AG08395 (cell line): Measurements from ENCODE around the gene GFRA1.
"Not testable (repeated sequence)": the region's sequence is repeated elsewhere in the genome, so short reads cannot be mapped to it uniquely, and the experiment has no call there.

Experiments used
- DNase-seq: peaks from one replicate; pipeline ENCODE4 v3.0.0; 2012; ENCODE audit warnings: mixed read lengths, low spot score

GFRA1 gene

DNA sequence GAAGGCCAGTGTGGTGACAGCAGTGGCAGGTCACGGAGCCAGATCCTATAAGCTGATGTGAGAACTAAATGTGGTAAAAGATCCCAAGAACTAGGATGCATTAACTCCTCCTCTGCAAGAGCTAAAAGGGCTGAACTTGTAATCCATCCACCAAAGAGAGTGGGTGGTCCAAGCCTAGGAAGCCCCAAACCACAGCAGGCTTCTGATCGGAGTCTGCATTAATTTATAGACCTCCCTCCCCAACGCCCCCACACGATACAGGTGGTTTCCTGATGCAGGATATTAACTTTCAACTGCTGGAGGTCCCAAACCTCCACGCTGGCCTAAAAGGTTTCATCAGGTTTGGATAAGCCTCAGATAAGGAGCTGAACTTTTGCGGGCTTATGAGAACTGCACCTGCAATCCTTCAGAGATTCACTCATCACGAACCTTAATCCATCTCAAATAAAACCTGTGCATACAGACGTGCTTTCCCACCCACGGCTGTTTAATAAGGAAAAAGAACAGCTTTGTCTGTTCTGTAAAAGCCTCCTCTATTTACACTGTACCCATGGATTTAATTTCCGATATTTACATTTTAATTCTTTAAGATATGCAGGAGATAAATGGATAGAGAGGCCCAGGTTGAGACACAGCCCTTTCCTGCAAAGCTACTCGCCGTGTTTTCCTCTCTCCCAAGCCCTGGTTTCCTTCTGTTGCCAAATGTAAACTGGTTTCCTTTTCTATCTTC lies 74.9 kb downstream of the GFRA1 start:
- no peak for DNase-seq

GRCh38 chr10:116195583-116195982 lies 77.4 kb downstream of the GFRA1 start:
- no peak for DNase-seq

DNA sequence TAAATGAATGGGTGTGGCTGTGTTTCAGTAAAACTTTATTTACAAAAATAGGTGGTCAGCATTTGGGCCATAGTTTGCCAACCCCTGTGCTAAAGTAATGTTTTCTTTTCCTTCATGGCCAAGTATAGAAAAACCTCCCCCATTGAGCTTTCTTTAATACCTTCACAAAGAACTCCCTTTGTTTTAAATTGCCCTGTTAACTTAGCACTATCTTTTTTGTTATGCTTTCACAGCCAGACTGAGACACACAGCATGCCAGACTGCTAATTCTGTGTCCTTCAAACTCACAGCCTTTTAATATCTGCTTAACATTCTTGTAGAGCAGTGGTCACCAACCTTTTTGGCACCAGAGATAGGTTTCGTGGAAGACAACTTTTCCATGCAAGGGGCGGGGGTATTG lies 78.0 kb downstream of the GFRA1 start:
- no peak for DNase-seq

DNA sequence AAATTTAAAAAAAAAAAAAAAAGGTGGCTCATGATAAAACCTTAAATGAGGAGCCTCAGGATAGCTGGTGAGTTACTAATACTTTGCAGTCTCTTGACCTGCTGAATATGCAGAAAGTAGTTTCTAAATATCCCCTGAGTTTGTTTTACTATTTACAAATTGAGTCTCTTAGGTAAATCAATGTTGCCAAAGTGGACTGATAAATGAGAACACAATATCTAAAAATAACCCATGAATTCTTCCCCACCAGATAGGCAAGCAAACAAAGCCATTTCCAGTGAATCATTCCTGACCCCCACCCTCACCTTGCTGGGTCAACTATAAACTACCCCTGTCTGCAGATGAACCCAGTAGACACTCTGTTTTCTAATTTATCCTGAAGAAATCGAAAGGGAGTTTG lies 78.9 kb downstream of the GFRA1 start:
- DNase-seq = no peak

GRCh38 chr10:116190883-116191282 lies 82.1 kb downstream of the GFRA1 start:
- no peak for DNase-seq

- DNase-seq = no peak
Observed at GRCh38 chr10:116186273-116186672, 86.7 kb downstream of the GFRA1 start.

DNA sequence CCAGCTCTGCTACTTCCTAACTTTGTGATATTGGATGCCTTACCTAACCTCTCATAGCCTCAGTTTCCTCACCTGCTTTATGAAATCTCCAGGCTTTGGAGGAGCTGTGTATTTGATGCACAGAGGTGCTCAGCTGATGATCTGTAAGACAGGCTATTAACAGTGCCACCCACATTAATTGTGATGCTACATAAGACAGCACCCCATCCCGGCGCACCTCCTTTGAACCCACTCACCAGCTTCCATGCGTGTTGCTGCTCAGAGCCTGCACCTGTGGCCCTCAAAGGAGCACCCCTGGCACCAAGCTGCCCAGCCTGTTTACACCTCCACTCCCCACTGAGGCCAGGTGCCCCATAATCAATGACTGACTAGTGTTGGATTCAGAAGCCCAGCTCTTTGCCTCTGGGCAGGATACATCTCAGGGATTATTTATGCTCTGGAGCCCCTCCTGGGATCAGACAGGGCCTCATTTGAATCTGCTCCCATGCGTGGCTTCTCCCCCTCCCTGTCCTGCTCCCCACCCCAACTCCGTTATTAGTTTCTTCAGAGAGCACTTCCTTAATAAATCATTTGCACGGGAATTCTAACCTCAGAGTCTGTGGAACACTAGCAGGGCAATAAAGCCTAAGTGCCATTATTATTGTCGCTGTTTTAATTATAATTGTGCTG lies 87.7 kb downstream of the GFRA1 start:
- no peak for DNase-seq

- DNase-seq = no peak
Observed at GRCh38 chr10:116184512-116184794, 88.6 kb downstream of the GFRA1 start.

- DNase-seq = peak; percentile 61
Observed at GRCh38 chr10:116183733-116184511, 89.1 kb downstream of the GFRA1 start.

DNA sequence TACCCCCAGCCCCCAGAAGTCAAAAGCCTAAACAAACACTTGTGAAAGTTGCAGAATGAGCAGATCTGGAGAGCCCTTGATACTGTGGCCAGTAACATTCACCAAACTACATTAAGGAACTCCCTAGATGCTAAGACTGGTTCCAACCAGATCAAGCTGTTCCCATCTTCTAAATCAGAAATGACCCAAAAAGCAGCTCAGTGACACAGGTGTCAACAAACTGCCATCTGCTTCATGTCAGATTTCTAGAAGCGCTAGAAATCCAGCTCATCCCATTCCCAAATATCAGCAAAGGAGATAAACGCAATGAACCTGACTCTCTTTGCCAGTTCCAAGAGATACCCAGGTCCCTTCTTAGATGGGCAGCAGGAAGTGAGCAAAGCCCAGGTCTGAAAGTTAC lies 90.6 kb downstream of the GFRA1 start:
- no peak for DNase-seq

DNA sequence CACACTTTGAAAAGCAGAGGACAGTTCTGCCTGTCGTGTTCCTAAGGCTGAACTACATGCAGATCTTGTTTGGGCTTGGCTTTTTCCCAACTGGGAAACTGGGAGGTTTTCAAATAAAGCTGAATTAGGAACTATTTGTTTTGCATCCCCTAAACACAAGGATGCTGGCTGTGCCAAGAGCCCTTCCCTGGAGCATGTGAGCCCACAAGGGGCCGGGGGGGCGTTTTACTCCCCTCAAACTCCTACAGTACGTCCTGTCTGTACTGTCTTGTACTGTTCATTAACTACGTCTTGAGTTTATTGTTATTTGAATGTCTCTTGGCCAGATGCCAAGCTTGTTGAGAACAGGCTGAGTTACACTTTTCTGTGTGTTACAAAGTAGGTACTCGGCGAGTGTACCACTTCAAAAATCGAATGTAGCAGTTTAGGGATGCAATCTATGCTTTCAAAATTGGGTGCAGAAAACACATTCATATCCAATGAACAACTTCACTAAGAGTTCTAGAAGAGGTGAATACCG lies 94.9 kb downstream of the GFRA1 start:
- DNase-seq = no peak

DNA sequence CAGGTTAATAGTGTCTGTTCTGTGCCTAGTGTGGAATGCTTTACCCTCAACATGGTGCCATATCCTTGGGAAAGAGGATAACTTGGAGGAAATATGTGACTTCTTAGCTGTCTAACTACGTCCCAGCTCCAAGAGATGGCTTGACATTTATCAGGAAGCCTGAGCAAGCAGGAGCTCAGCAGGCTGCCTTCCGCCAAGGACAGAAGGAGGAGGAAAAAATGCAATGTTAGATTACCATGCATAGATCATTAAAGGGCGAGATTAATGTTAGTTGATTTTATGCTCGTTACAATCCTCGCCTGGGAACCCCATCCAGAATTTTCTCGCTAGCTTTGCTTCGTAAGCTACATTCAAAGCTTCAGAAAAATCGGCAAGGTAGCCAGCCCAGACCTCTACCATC lies 97.8 kb downstream of the GFRA1 start:
- DNase-seq = no peak

- no peak for DNase-seq
Observed at GRCh38 chr10:116171505-116171904, 101.5 kb downstream of the GFRA1 start.

DNA sequence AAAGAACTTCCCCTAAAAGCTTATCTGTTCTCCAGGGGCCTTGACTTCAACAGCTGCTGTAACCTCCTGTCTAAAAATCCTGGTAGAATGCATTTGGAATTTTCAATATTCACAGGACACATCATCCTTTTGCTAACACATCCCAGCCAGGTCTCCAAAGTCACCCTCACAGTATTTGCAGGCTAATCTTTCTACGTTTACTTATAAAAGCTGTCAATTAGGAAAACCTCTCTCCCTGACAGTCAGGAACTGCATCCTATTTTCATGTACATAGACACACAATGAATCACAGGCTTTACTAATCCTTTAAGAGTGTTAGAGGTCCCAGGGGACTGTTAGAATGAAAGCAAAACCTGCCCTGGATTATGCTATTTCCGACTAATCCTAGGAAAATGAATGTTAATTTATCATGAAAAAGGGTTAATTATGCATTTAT lies 102.2 kb downstream of the GFRA1 start:
- peak; percentile 69 for DNase-seq

GRCh38 chr10:116169782-116170445 lies 103.1 kb downstream of the GFRA1 start:
- peak; percentile 16 for DNase-seq

DNA sequence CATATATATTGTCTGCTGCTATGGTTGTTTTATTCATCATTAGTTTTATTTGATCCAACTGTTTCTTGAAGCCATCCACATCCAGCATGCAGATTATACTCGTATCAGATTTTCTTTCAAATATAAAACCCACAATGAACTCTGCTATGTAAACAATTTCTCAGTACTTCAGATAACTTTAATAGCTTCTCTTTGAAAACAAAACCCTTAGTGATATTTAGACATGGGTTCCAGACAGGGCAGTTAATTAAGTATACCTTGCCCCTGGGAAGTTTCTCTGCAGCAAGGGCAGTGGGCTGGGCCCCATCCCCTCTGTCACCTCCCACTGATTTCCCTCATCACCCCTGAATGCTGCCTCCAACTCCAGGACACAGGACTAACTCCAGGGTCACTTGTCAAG lies 104.3 kb downstream of the GFRA1 start:
- no peak for DNase-seq

- no peak for DNase-seq
Observed at GRCh38 chr10:116168329-116168728, 104.7 kb downstream of the GFRA1 start.

DNA sequence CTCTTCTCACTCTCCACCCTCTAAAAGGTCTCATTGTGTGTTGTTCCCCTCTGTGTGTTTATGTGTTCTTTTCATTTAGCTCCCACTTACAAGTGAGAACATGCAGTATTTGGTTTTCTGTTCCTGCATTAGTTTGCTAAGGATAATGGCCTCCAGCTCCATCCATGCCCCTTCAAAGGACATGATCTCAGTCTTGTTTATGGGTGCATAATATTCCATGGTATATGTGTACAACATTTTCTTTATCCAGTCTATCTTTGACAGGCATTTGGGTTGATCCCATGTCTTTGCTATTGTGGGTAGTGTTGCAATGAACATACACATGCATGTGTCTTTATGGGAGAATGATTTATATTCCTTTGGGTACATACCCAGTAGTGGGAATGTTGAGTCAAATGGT lies 107.1 kb downstream of the GFRA1 start:
- DNase-seq = not testable (repeated sequence)

DNA sequence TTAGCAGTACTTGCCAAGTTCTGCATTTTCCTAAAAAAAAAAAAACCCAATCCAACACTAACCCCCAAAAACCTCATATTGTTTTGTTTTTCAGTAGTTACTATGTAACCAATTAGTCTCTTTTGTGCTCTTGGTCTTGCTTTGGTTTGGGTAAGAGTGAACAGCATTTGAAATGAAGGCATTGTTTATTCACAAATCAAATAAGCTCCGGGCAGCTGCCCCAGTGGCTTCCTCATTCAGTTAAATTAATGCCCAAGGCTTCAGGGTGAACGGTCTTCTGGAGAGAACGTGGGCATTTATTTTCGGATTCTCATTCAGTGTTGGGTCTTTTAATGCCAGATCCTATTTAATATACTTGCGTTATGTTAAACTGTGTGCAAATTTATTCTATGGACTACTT lies 108.7 kb downstream of the GFRA1 start:
- DNase-seq = no peak

- DNase-seq = no peak
Observed at GRCh38 chr10:116163333-116164131, 109.5 kb downstream of the GFRA1 start.

- DNase-seq = no peak
Observed at GRCh38 chr10:116162851-116163250, 110.2 kb downstream of the GFRA1 start.

DNA sequence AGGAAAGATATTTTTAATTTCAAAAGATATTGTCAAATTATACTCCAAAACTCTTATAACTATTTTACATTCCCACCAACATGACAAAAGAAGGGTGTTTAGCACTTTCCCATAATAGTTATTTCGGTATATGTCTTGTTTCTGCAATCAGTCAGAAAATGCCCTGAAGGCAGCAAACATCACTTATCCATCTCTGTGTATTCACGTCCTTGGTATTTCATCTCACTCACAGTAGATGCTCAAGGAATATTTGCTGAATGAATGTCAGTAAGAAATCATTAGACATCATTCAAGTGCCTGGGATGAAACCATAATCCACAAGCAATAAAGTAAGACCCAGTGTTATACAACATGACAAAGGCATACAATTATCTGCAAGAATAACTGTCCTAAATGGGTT lies 112.7 kb downstream of the GFRA1 start:
- DNase-seq = no peak
